ENCODE measurements around the gene ARNT2. TPM values are rescaled to one million over a fixed set of nuclear protein-coding genes. Genes with fewer than 3 reads are reported as not detected.
A peak's percentile ranks its signal among the peaks of the same experiment; 100 is the strongest.

ARNT2 gene
- total RNA-seq, 1 donor from 2014 or later, result 3.3 TPM

GRCh38 chr15:80590761-80591355 lies 186.7 kb downstream of the ARNT2 start:
- ATAC-seq (ENCODE audit: poor library complexity) (no peak), DNase-seq (no peak)
- intact Hi-C loops (cut with DNase I), result no loop called here

GRCh38 chr15:80591471-80591870 lies 187.3 kb downstream of the ARNT2 start:
- ATAC-seq (ENCODE audit: poor library complexity), result no peak
- no peak for DNase-seq
- intact Hi-C loops (cut with DNase I), result no loop called here

- no peak for DNase-seq
- no peak for ATAC-seq (ENCODE audit: poor library complexity)
- intact Hi-C loops (cut with DNase I), result no loop called here
Measured at GRCh38 chr15:80591938-80592825, 188.0 kb downstream of the ARNT2 start.

- intact Hi-C loops (cut with DNase I), result no loop called here
- no peak for DNase-seq
- ATAC-seq (ENCODE audit: poor library complexity), result no peak
Measured at GRCh38 chr15:80593486-80594030, 189.4 kb downstream of the ARNT2 start.

GRCh38 chr15:80594091-80594889 lies 190.1 kb downstream of the ARNT2 start:
- no peak for DNase-seq
- no peak for ATAC-seq (ENCODE audit: poor library complexity)
- intact Hi-C loops (cut with DNase I), result no loop called here

- DNase-seq (no peak), ATAC-seq (ENCODE audit: poor library complexity) (no peak)
- intact Hi-C loops (cut with DNase I), result no loop called here
Measured at GRCh38 chr15:80595396-80595795, 191.2 kb downstream of the ARNT2 start.

GRCh38 chr15:80596521-80596976 lies 192.4 kb downstream of the ARNT2 start:
- no peak for DNase-seq
- ATAC-seq (ENCODE audit: poor library complexity), result peak; percentile 73
- intact Hi-C loops (cut with DNase I), result no loop called here

- DNase-seq (no peak), ATAC-seq (ENCODE audit: poor library complexity) (no peak)
- intact Hi-C loops (cut with DNase I), result no loop called here
Measured at GRCh38 chr15:80597076-80597475, 192.9 kb downstream of the ARNT2 start.

- ATAC-seq (ENCODE audit: poor library complexity) (no peak), DNase-seq (no peak)
- intact Hi-C loops (cut with DNase I), result no loop called here
Measured at GRCh38 chr15:80599359-80599758, 195.2 kb downstream of the ARNT2 start.

- ATAC-seq (ENCODE audit: poor library complexity) (no peak), DNase-seq (no peak)
- intact Hi-C loops (cut with DNase I), result no loop called here
Measured at GRCh38 chr15:80600626-80601025, 196.4 kb downstream of the ARNT2 start.

- ATAC-seq (ENCODE audit: poor library complexity), result no peak
Measured at GRCh38 chr15:80601256-80601655, 197.1 kb downstream of the ARNT2 start.

GRCh38 chr15:80604583-80605575 lies 200.7 kb downstream of the ARNT2 start:
- ATAC-seq (ENCODE audit: poor library complexity) (no peak), DNase-seq (no peak)
- intact Hi-C loops (cut with DNase I), result no loop called here

More at GRCh38 chr15:80601256-80601655, 197.1 kb downstream of the ARNT2 start:
- intact Hi-C loops (cut with DNase I), result no loop called here
- no peak for DNase-seq

GRCh38 chr15:80605591-80606150 lies 201.5 kb downstream of the ARNT2 start:
- no peak for ATAC-seq (ENCODE audit: poor library complexity)
- no peak for DNase-seq
- intact Hi-C loops (cut with DNase I), result no loop called here

GRCh38 chr15:80606511-80607071 lies 202.4 kb downstream of the ARNT2 start:
- no peak for ATAC-seq (ENCODE audit: poor library complexity)
- intact Hi-C loops (cut with DNase I), result no loop called here
- no peak for DNase-seq

- no peak for DNase-seq
- intact Hi-C loops (cut with DNase I), result no loop called here
- peak; percentile 63 for ATAC-seq (ENCODE audit: poor library complexity)
Measured at GRCh38 chr15:80607287-80607980, 203.3 kb downstream of the ARNT2 start.

GRCh38 chr15:80608688-80609087 lies 204.5 kb downstream of the ARNT2 start:
- ATAC-seq (ENCODE audit: poor library complexity) (no peak), DNase-seq (no peak)
- intact Hi-C loops (cut with DNase I), result no loop called here

- no peak for DNase-seq
- no peak for ATAC-seq (ENCODE audit: poor library complexity)
- intact Hi-C loops (cut with DNase I), result no loop called here
Measured at GRCh38 chr15:80609091-80609490, 204.9 kb downstream of the ARNT2 start.

Measured in Right ventricle myocardium superior (tissue), 1 donor.